ENCODE data around the gene VARS2. TPM values are rescaled to one million over a fixed set of nuclear protein-coding genes. Genes with fewer than 3 reads are reported as not detected.
A peak's percentile ranks its signal among the peaks of the same experiment; 100 is the strongest.

VARS2 gene
- total RNA-seq, 1 donor from 2014 or later, result 5.7 TPM

GRCh38 chr6:30890646-30891449, 23.2 kb upstream of the VARS2 start:
- TF ChIP-seq CTCF (IDR thresholded peaks at IDR 0.05), result no peak
- DNase-seq (ENCODE audit: low spot score in 2 of 2), result peak in 1 of 2 donors; percentile 59
- intact Hi-C loops (cut with DNase I), result no loop called here
- Histone ChIP-seq H3K9me3 (no peaks in the 10 kb centered on the region), H3K4me1 (peaks cover 0 to 9% of the 10 kb centered on the region in 2 donors), H3K27me3 (no peaks in the 10 kb centered on the region), H3K27ac (no peak overlapping the region), H3K36me3 (peaks cover 8 to 54% of the 10 kb centered on the region in 2 donors), H3K4me3 (no peak overlapping the region)

GRCh38 chr6:30891450-30891723, 22.7 kb upstream of the VARS2 start:
- intact Hi-C loops (cut with DNase I), result no loop called here
- no peak for TF ChIP-seq CTCF (IDR thresholded peaks at IDR 0.05)

GRCh38 chr6:30891816-30892538, 22.1 kb upstream of the VARS2 start:
- Histone ChIP-seq H3K27me3 (no peaks in the 10 kb centered on the region), H3K27ac (no peak overlapping the region), H3K36me3 (peaks cover 16 to 66% of the 10 kb centered on the region in 2 donors), H3K4me3 (no peak overlapping the region), H3K9me3 (no peaks in the 10 kb centered on the region), H3K4me1 (no peaks in the 10 kb centered on the region)
- TF ChIP-seq CTCF (IDR thresholded peaks at IDR 0.05), result no peak
- intact Hi-C loops (cut with DNase I), result no loop called here
- peak in 1 of 2 donors; percentile 44 for DNase-seq (ENCODE audit: low spot score in 2 of 2)

More at GRCh38 chr6:30891450-30891723, 22.7 kb upstream of the VARS2 start:
- Histone ChIP-seq H3K36me3 (peaks cover 11 to 60% of the 10 kb centered on the region in 2 donors), H3K27me3 (no peaks in the 10 kb centered on the region), H3K9me3 (no peaks in the 10 kb centered on the region), H3K4me1 (peaks cover 0 to 4% of the 10 kb centered on the region in 2 donors), H3K4me3 (no peak overlapping the region), H3K27ac (no peak overlapping the region)
- no peak for DNase-seq (ENCODE audit: low spot score in 2 of 2)

GRCh38 chr6:30893001-30893591, 20.9 kb upstream of the VARS2 start:
- no peaks in the 10 kb centered on the region for H3K27me3 ChIP-seq
- H3K4me1 ChIP-seq, result no peaks in the 10 kb centered on the region
- H3K36me3 ChIP-seq, result peaks cover 27 to 77% of the 10 kb centered on the region in 2 donors
- H3K27ac ChIP-seq, result no peak overlapping the region
- H3K9me3 ChIP-seq, result no peaks in the 10 kb centered on the region
- no peak overlapping the region for H3K4me3 ChIP-seq
- DNase-seq (ENCODE audit: low spot score in 2 of 2), result peak in 1 of 2 donors; percentile 18
- no peak for TF ChIP-seq CTCF (IDR thresholded peaks at IDR 0.05)
- intact Hi-C loops (cut with DNase I), result no loop called here

- H3K4me1 ChIP-seq, result no peaks in the 10 kb centered on the region
- TF ChIP-seq CTCF (IDR thresholded peaks at IDR 0.05), result no peak
- DNase-seq (ENCODE audit: low spot score in 2 of 2), result no peak
- intact Hi-C loops (cut with DNase I), result no loop called here
- no peaks in the 10 kb centered on the region for H3K9me3 ChIP-seq
- no peak overlapping the region for H3K27ac ChIP-seq
- no peaks in the 10 kb centered on the region for H3K27me3 ChIP-seq
- H3K4me3 ChIP-seq, result no peak overlapping the region
- H3K36me3 ChIP-seq, result peaks cover 33 to 82% of the 10 kb centered on the region in 2 donors
Measured at GRCh38 chr6:30893666-30894065, 20.4 kb upstream of the VARS2 start.

All from ascending aorta (tissue), 2 donors.